GM21723 (cell line): ENCODE measurements around the gene FAM83C.

Experiments used
- ATAC-seq: cut with Tn5 transposase; IDR thresholded peaks from one replicate; pipeline ENCODE4 v1.9.1; 2021; ENCODE audit warnings: mild to moderate bottlenecking, moderate library complexity; ENCODE audit not compliant: unreplicated experiment

FAM83C gene

GRCh38 chr20:35300469-35301262, 8.4 kb upstream of the FAM83C start:
- ATAC-seq: no peak

- ATAC-seq: no peak
Measured at GRCh38 chr20:35299780-35300179, 7.6 kb upstream of the FAM83C start.

- ATAC-seq: no peak
Measured at GRCh38 chr20:35298264-35298663, 6.0 kb upstream of the FAM83C start.

GRCh38 chr20:35297740-35298139, 5.5 kb upstream of the FAM83C start:
- no peak for ATAC-seq

- ATAC-seq: no peak
Measured at GRCh38 chr20:35297155-35297554, 4.9 kb upstream of the FAM83C start.

- ATAC-seq: no peak
Measured at GRCh38 chr20:35296101-35296554, 3.9 kb upstream of the FAM83C start.

GRCh38 chr20:35295674-35296073, 3.4 kb upstream of the FAM83C start:
- no peak for ATAC-seq

- ATAC-seq: no peak
Measured at GRCh38 chr20:35295058-35295457, 2.8 kb upstream of the FAM83C start.

- no peak for ATAC-seq
Measured at GRCh38 chr20:35294293-35294685, 2.1 kb upstream of the FAM83C start.

GRCh38 chr20:35293303-35294292, 1.4 kb upstream of the FAM83C start:
- ATAC-seq: no peak

GRCh38 chr20:35292504-35293285, 470 bp upstream of the FAM83C start:
- ATAC-seq: no peak

GRCh38 chr20:35290887-35291417, 1.3 kb downstream of the FAM83C start:
- ATAC-seq: no peak

GRCh38 chr20:35290186-35290886, 1.9 kb downstream of the FAM83C start:
- no peak for ATAC-seq

GRCh38 chr20:35288325-35289060, 3.7 kb downstream of the FAM83C start:
- no peak for ATAC-seq

- no peak for ATAC-seq
Measured at GRCh38 chr20:35287509-35288324, 4.5 kb downstream of the FAM83C start.

GRCh38 chr20:35286899-35287508, 5.2 kb downstream of the FAM83C start:
- no peak for ATAC-seq

- ATAC-seq: no peak
Measured at GRCh38 chr20:35286077-35286898, 5.9 kb downstream of the FAM83C start.

GRCh38 chr20:35285806-35286076, 6.5 kb downstream of the FAM83C start:
- ATAC-seq: no peak
